T-helper 17 cell (primary cell): ENCODE measurements around the gene RAMP3. TPM values are rescaled to one million over a fixed set of nuclear protein-coding genes. Genes with fewer than 3 reads are reported as not detected.

Experiments
- ATAC-seq: fragments of 150-1000 bp; cut with Tn5 transposase; 2 replicates; pipeline ENCODE4 v1.10.0; 2021; ENCODE audit warnings: mild to moderate bottlenecking, moderate library complexity
- DNase-seq, 3 donors: peaks; one replicate each; pipeline versions ENCODE4 v3.0.0 to v3.0.0-alpha.2; 2020 to 2021
- H3K9me3 ChIP-seq: one replicate; pipeline ENCODE4 v1.7.0; 2013; ENCODE audit warnings: low read length, mild to moderate bottlenecking; ENCODE audit not compliant: control insufficient read depth, poor library complexity, severe bottlenecking
- H3K27ac Mint-ChIP-seq: one replicate; pipeline ENCODE4 v1.8.0; 2022; ENCODE audit warnings: mild to moderate bottlenecking, moderate library complexity, mixed read lengths
- H3K27me3 Mint-ChIP-seq: one replicate; pipeline ENCODE4 v1.8.0; 2022; ENCODE audit warnings: mixed read lengths
- H3K36me3 Mint-ChIP-seq: one replicate; pipeline ENCODE4 v1.8.0; 2022; ENCODE audit warnings: low read depth, mixed read lengths
- H3K4me1 Mint-ChIP-seq: one replicate; pipeline ENCODE4 v1.8.0; 2022; ENCODE audit warnings: mild to moderate bottlenecking, mixed read lengths
- H3K4me3 Mint-ChIP-seq: one replicate; pipeline ENCODE4 v1.8.0; 2022; ENCODE audit warnings: mild to moderate bottlenecking, moderate library complexity, mixed read lengths
- total RNA-seq, 4 donors: library from RNA in 2 of 4; stranded (reverse) in 2 of 4; gene quantifications; one replicate each; pipeline ENCODE4 v1.2.3 and lab custom pipeline; 2022 to 2026

Gene RAMP3
- total RNA-seq, 2 donors from 2014 or later = 0.65 to 0.76 TPM

- no peaks in the 10 kb centered on the region for H3K9me3 ChIP-seq
- Mint-ChIP-seq H3K27me3 (peaks cover 72% of the 10 kb centered on the region), H3K4me3 (no peak overlapping the region), H3K27ac (no peak overlapping the region), H3K36me3 (peaks cover 2% of the 10 kb centered on the region), H3K4me1 (peaks cover 7% of the 10 kb centered on the region)
- DNase-seq (no peak), ATAC-seq (no peak)
These were observed 65.5 kb downstream of the RAMP3 start for GRCh38 chr7:45223078-45223477.

- H3K9me3 ChIP-seq = no peaks in the 10 kb centered on the region
- H3K4me1 Mint-ChIP-seq = peaks cover 7% of the 10 kb centered on the region
- ATAC-seq (no peak), DNase-seq (no peak)
- H3K27ac Mint-ChIP-seq = no peak overlapping the region
- H3K27me3 Mint-ChIP-seq = peaks cover 77% of the 10 kb centered on the region
- H3K4me3 Mint-ChIP-seq = no peak overlapping the region
- peaks cover 2% of the 10 kb centered on the region for H3K36me3 Mint-ChIP-seq
These were observed 66.4 kb downstream of the RAMP3 start for GRCh38 chr7:45223728-45224630.

GRCh38 chr7:45224832-45225231 lies 67.2 kb downstream of the RAMP3 start:
- no peak overlapping the region for H3K27ac Mint-ChIP-seq
- peaks cover 71% of the 10 kb centered on the region for H3K27me3 Mint-ChIP-seq
- H3K4me3 Mint-ChIP-seq = no peak overlapping the region
- no peaks in the 10 kb centered on the region for H3K9me3 ChIP-seq
- peaks cover 7% of the 10 kb centered on the region for H3K4me1 Mint-ChIP-seq
- ATAC-seq (no peak), DNase-seq (no peak)
- peaks cover 2% of the 10 kb centered on the region for H3K36me3 Mint-ChIP-seq

- Mint-ChIP-seq H3K4me3 (no peak overlapping the region), H3K4me1 (peaks cover 11% of the 10 kb centered on the region), H3K27me3 (peaks cover 71% of the 10 kb centered on the region), H3K27ac (no peak overlapping the region), H3K36me3 (peaks cover 3% of the 10 kb centered on the region)
- ATAC-seq = no peak
- no peak for DNase-seq
- H3K9me3 ChIP-seq = no peaks in the 10 kb centered on the region
These were observed 67.8 kb downstream of the RAMP3 start for GRCh38 chr7:45225311-45225947.

- peaks cover 12% of the 10 kb centered on the region for H3K4me1 Mint-ChIP-seq
- no peak for ATAC-seq
- peaks cover 4% of the 10 kb centered on the region for H3K36me3 Mint-ChIP-seq
- peaks cover 71% of the 10 kb centered on the region for H3K27me3 Mint-ChIP-seq
- H3K4me3 Mint-ChIP-seq = no peak overlapping the region
- no peak overlapping the region for H3K27ac Mint-ChIP-seq
- H3K9me3 ChIP-seq = no peaks in the 10 kb centered on the region
- DNase-seq = no peak
These were observed 68.4 kb downstream of the RAMP3 start for GRCh38 chr7:45225948-45226335.

GRCh38 chr7:45229156-45229920 lies 71.7 kb downstream of the RAMP3 start:
- H3K36me3 Mint-ChIP-seq = peaks cover 4% of the 10 kb centered on the region
- H3K27ac Mint-ChIP-seq = no peak overlapping the region
- H3K4me3 Mint-ChIP-seq = no peak overlapping the region
- H3K27me3 Mint-ChIP-seq = peaks cover 74% of the 10 kb centered on the region
- ATAC-seq (no peak), DNase-seq (no peak)
- H3K9me3 ChIP-seq = no peaks in the 10 kb centered on the region
- peaks cover 16% of the 10 kb centered on the region for H3K4me1 Mint-ChIP-seq

- H3K27ac Mint-ChIP-seq = no peak overlapping the region
- peaks cover 17% of the 10 kb centered on the region for H3K4me1 Mint-ChIP-seq
- peaks cover 76% of the 10 kb centered on the region for H3K27me3 Mint-ChIP-seq
- H3K9me3 ChIP-seq = no peaks in the 10 kb centered on the region
- peaks cover 4% of the 10 kb centered on the region for H3K36me3 Mint-ChIP-seq
- no peak for ATAC-seq
- no peak overlapping the region for H3K4me3 Mint-ChIP-seq
- no peak for DNase-seq
These were observed 72.5 kb downstream of the RAMP3 start for GRCh38 chr7:45230083-45230482.

- H3K36me3 Mint-ChIP-seq = peaks cover 3% of the 10 kb centered on the region
- H3K27me3 Mint-ChIP-seq = peaks cover 73% of the 10 kb centered on the region
- no peak for DNase-seq
- no peak overlapping the region for H3K4me3 Mint-ChIP-seq
- no peak for ATAC-seq
- no peak overlapping the region for H3K27ac Mint-ChIP-seq
- H3K4me1 Mint-ChIP-seq = peaks cover 13% of the 10 kb centered on the region
- H3K9me3 ChIP-seq = no peaks in the 10 kb centered on the region
These were observed 73.1 kb downstream of the RAMP3 start for GRCh38 chr7:45230611-45231165.

- Mint-ChIP-seq H3K27me3 (peaks cover 62% of the 10 kb centered on the region), H3K27ac (peak overlapping the region; percentile 3), H3K36me3 (peaks cover 6% of the 10 kb centered on the region), H3K4me3 (no peak overlapping the region), H3K4me1 (peaks cover 14% of the 10 kb centered on the region)
- no peak for ATAC-seq
- no peaks in the 10 kb centered on the region for H3K9me3 ChIP-seq
- DNase-seq = no peak
These were observed 75.7 kb downstream of the RAMP3 start for GRCh38 chr7:45233249-45233775.

Other genes with a start within 250 kb of the RAMP3 start
- gene MYO1G, start 178.8 kb upstream of the RAMP3 start, total RNA-seq = 100 to 1,000 TPM; 245 to 291 TPM
- 10 to 100 TPM; 77.4 to 83.0 TPM for gene CCM2, start 157.6 kb upstream of the RAMP3 start, total RNA-seq
- under 1 TPM; 0.15 to 0.47 TPM for gene NACAD, start 68.8 kb upstream of the RAMP3 start, total RNA-seq
- gene TBRG4, start 46.1 kb upstream of the RAMP3 start, total RNA-seq = 10 to 100 TPM; 63.6 to 85.1 TPM